Astrocyte of the spinal cord (primary cell): ENCODE measurements around the gene BCAS1.
"Not testable (repeated sequence)": the region's sequence is repeated elsewhere in the genome, so short reads cannot be mapped to it uniquely, and the experiment has no call there.

Experiments used
- DNase-seq: peaks from one replicate; pipeline ENCODE4 v3.0.0; 2011; ENCODE audit warnings: low read depth, low spot score
- H3K4me3 ChIP-seq: 2 replicates; pipeline ENCODE4 v1.5.1; 2011; ENCODE audit warnings: low read depth, mild to moderate bottlenecking, low read length, moderate library complexity
- CTCF ChIP-seq: IDR thresholded peaks from 2 replicates; pipeline ENCODE4 v1.5.1; 2012; ENCODE audit warnings: low read depth, mild to moderate bottlenecking, low read length, inconsistent platforms
- in situ Hi-C: cut with HindIII; loops from 2 replicates; pipeline ENCODE4 v1.10.0; 2017; ENCODE audit warnings: low sequenced_read_pairs

Gene BCAS1

GRCh38 chr20:53938739-53939138, 131.7 kb downstream of the BCAS1 start:
- in situ Hi-C loops, result no loop called here
- no peak overlapping the region for H3K4me3 ChIP-seq
- TF ChIP-seq CTCF, result no peak
- DNase-seq, result no peak

- DNase-seq, result no peak
- in situ Hi-C loops, result no loop called here
Measured at GRCh38 chr20:53937929-53938367, 132.4 kb downstream of the BCAS1 start.

GRCh38 chr20:53937339-53937741, 133.1 kb downstream of the BCAS1 start:
- in situ Hi-C loops, result no loop called here
- H3K4me3 ChIP-seq, result no peak overlapping the region
- DNase-seq, result no peak
- TF ChIP-seq CTCF, result no peak

More at GRCh38 chr20:53937929-53938367, 132.4 kb downstream of the BCAS1 start:
- no peak overlapping the region for H3K4me3 ChIP-seq
- TF ChIP-seq CTCF, result no peak

GRCh38 chr20:53935344-53936084, 134.9 kb downstream of the BCAS1 start:
- no peak for DNase-seq

GRCh38 chr20:53934421-53935343, 135.7 kb downstream of the BCAS1 start:
- DNase-seq, result peak; percentile 79
- in situ Hi-C loops, result no loop called here
- no peak for TF ChIP-seq CTCF
- H3K4me3 ChIP-seq, result no peak overlapping the region

More at GRCh38 chr20:53935344-53936084, 134.9 kb downstream of the BCAS1 start:
- in situ Hi-C loops, result no loop called here
- no peak for TF ChIP-seq CTCF
- no peak overlapping the region for H3K4me3 ChIP-seq

- DNase-seq, result no peak
- no peak for TF ChIP-seq CTCF
- in situ Hi-C loops, result no loop called here
- H3K4me3 ChIP-seq, result no peak overlapping the region
Measured at GRCh38 chr20:53933232-53933846, 137.1 kb downstream of the BCAS1 start.

GRCh38 chr20:53932655-53933192, 137.7 kb downstream of the BCAS1 start:
- in situ Hi-C loops, DNase-seq, H3K4me3 ChIP-seq: not testable (repeated sequence)
